OCI-LY7 (cell line): ENCODE measurements around the gene MIA2. TPM values are rescaled to one million over a fixed set of nuclear protein-coding genes. Genes with fewer than 3 reads are reported as not detected.

Source experiments
- BruUV-seq: library from RNA; stranded (reverse); fragments of 400-500 nt; replicated peaks from 2 replicates; lab custom pipeline; 2021; lab: Mats Ljungman, UMichigan
- CTCF ChIA-PET: fragments of 300-600 bp; sonication (Branson Sonifier 250); formaldehyde crosslinking; loops from one replicate; lab custom pipeline; 2022; ENCODE audit warnings: antibody characterized with exemption; ENCODE audit not compliant: unreplicated experiment; lab: Charles Lee
- POLR2A ChIA-PET: fragments of 300-600 bp; sonication (Branson Sonifier 250); formaldehyde crosslinking; loops from one replicate; lab custom pipeline; 2022; ENCODE audit warnings: antibody characterized with exemption; lab: Charles Lee
- DNase-seq: peaks from one replicate; pipeline ENCODE4 v3.0.0-alpha.2; 2015; ENCODE audit warnings: low spot score
- H2AFZ ChIP-seq: fragments of 200-600 bp; sonication (generic), shearing (Covaris generic); 2 replicates; pipeline ENCODE4 v1.6.1; 2014; ENCODE audit warnings: mild to moderate bottlenecking, antibody characterized with exemption, low read length, moderate library complexity
- H3K27ac ChIP-seq: fragments of 200-600 bp; sonication (generic); 2 replicates; pipeline ENCODE4 v1.5.1; 2014; ENCODE audit warnings: mixed run types, low read depth, mild to moderate bottlenecking, moderate library complexity, low read length, inconsistent platforms; ENCODE audit not compliant: poor library complexity, severe bottlenecking
- H3K36me3 ChIP-seq: fragments of 200-600 bp; sonication (generic); 2 replicates; pipeline ENCODE4 v1.6.1; 2014; ENCODE audit warnings: mild to moderate bottlenecking, antibody characterized with exemption, low read length, moderate library complexity, mixed read lengths; ENCODE audit not compliant: insufficient read depth
- H3K4me1 ChIP-seq: fragments of 200-600 bp; sonication (generic); 2 replicates; pipeline ENCODE4 v1.5.1; 2014; ENCODE audit warnings: mild to moderate bottlenecking, low read length; ENCODE audit not compliant: insufficient read depth, poor library complexity, severe bottlenecking
- H3K4me2 ChIP-seq: fragments of 200-600 bp; sonication (generic); 2 replicates; pipeline ENCODE4 v1.6.1; 2014; ENCODE audit warnings: mild to moderate bottlenecking, low read length
- H3K4me3 ChIP-seq: fragments of 200-600 bp; sonication (generic); 2 replicates; pipeline ENCODE4 v1.5.1; 2014; ENCODE audit warnings: mild to moderate bottlenecking, low read depth, low read length; ENCODE audit not compliant: poor library complexity, severe bottlenecking
- H3K79me2 ChIP-seq: fragments of 200-600 bp; sonication (generic); 2 replicates; pipeline ENCODE4 v1.6.1; 2016; ENCODE audit warnings: low read depth, mild to moderate bottlenecking, low read length, moderate library complexity, mixed read lengths; ENCODE audit not compliant: insufficient read depth
- H3K9me2 ChIP-seq: fragments of 200-600 bp; sonication (generic); 2 replicates; pipeline ENCODE4 v1.6.1; 2016; ENCODE audit warnings: mild to moderate bottlenecking, low read length, mixed read lengths; ENCODE audit not compliant: insufficient read depth
- H3K9me3 ChIP-seq: fragments of 200-600 bp; sonication (generic); 2 replicates; pipeline ENCODE4 v1.6.1; 2014; ENCODE audit warnings: mild to moderate bottlenecking, mixed run types, low read length, mixed read lengths
- H4K20me1 ChIP-seq: fragments of 200-600 bp; sonication (generic); 2 replicates; pipeline ENCODE4 v1.6.1; 2014; ENCODE audit warnings: mild to moderate bottlenecking, antibody characterized with exemption, low read length, moderate library complexity, mixed read lengths; ENCODE audit not compliant: insufficient read depth
- CTCF ChIP-seq: fragments of 200-600 bp; sonication (generic); conservative IDR thresholded peaks from 2 replicates; pipeline ENCODE4 v1.5.1; 2014; ENCODE audit warnings: mild to moderate bottlenecking, antibody characterized with exemption, low read length, moderate library complexity, mixed read lengths
- EZH2phosphoT487 ChIP-seq: fragments of 200-600 bp; sonication (generic); IDR thresholded peaks from 2 replicates; pipeline ENCODE4 v1.6.1; 2018; ENCODE audit warnings: low read depth, borderline replicate concordance, mild to moderate bottlenecking, mixed run types, antibody characterized with exemption, low read length, moderate library complexity, mixed read lengths
- intact Hi-C: fragments of 100-400 bp; cut with micrococcal nuclease; formaldehyde crosslinking; loops from one replicate; pipeline ENCODE4 v1.10.0; 2022; ENCODE audit not compliant: unreplicated experiment
- total RNA-seq, 2 experiments: library from RNA; depleted of rRNA in 1 of 2; stranded (reverse); fragments of >200 nt in 1 of 2; shearing (Covaris generic) in 1 of 2; gene quantifications; 2 replicates each; pipeline ENCODE4 v1.2.3, GENCODE V29; 2014 to 2022

Gene MIA2
- total RNA-seq, 2 experiments from 2014 or later = 20.2 to 28.3 TPM

GRCh38 chr14:39365354-39365753 lies 131.6 kb downstream of the MIA2 start:
- peaks cover 14% of the 10 kb centered on the region; the same call in 1 of the 2 replicates for H3K9me3 ChIP-seq
- BruUV-seq = no TSS peak
- intact Hi-C loops = loop anchor here (5.0 kb wide), 1 partner anchor 133 kb away; the partner anchor contains the start of gene MIA2
- no peaks in the 10 kb centered on the region for H3K79me2 ChIP-seq
- DNase-seq = no peak
- no peaks in the 10 kb centered on the region for H3K9me2 ChIP-seq
- CTCF ChIA-PET = no interaction called here
- H3K27ac ChIP-seq = no peak overlapping the region
- peaks cover 9% of the 10 kb centered on the region; the same call in 1 of the 2 replicates for H3K36me3 ChIP-seq
- no peaks in the 10 kb centered on the region for H3K4me1 ChIP-seq
- H3K4me2 ChIP-seq = no peak overlapping the region
- no peak overlapping the region for H2AFZ ChIP-seq
- no peak overlapping the region for H3K4me3 ChIP-seq
- POLR2A ChIA-PET = interaction anchor here (0.6 kb wide), 1 partner anchor 397 kb away, joined by 7 read pairs; no protein-coding TSS in a partner anchor
- TF ChIP-seq EZH2phosphoT487 = no peak
- TF ChIP-seq CTCF = no peak
- H4K20me1 ChIP-seq = no peaks in the 10 kb centered on the region

- POLR2A ChIA-PET = no interaction called here
- BruUV-seq = no TSS peak
- intact Hi-C loops = loop anchor here (5.0 kb wide), 1 partner anchor 134 kb away; the partner anchor contains the start of gene MIA2
Measured at GRCh38 chr14:39366460-39367386, 133.0 kb downstream of the MIA2 start.

More at GRCh38 chr14:39366460-39367386, 133.0 kb downstream of the MIA2 start:
- Histone ChIP-seq H3K36me3 (peaks cover 9% of the 10 kb centered on the region; the same call in 1 of the 2 replicates), H3K9me2 (no peaks in the 10 kb centered on the region), H3K9me3 (peaks cover 14% of the 10 kb centered on the region; the same call in 1 of the 2 replicates), H4K20me1 (no peaks in the 10 kb centered on the region), H3K79me2 (no peaks in the 10 kb centered on the region), H3K4me2 (no peak overlapping the region), H3K27ac (no peak overlapping the region), H3K4me3 (no peak overlapping the region), H2AFZ (no peak overlapping the region), H3K4me1 (no peaks in the 10 kb centered on the region)
- no peak for DNase-seq
- CTCF ChIA-PET = no interaction called here
- TF ChIP-seq EZH2phosphoT487 (no peak), CTCF (no peak)
